NCI-H345 treated with DMSO at 0.1 percent for 48 hours (cell line): ENCODE results near the gene COL19A1.
"Not testable (repeated sequence)": the region's sequence is repeated elsewhere in the genome, so short reads cannot be mapped to it uniquely, and the experiment has no call there.

Experiments used
- DNase-seq: peaks from one replicate; lab custom pipeline; 2025; ENCODE audit not compliant: unreplicated experiment; lab: John Stamatoyannopoulos, UW

Gene COL19A1

GRCh38 chr6:69866770-69867638 lies 648 bp downstream of the COL19A1 start:
- peak; percentile 59 for DNase-seq

- no peak for DNase-seq
Observed at GRCh38 chr6:69867639-69867976, 1.3 kb downstream of the COL19A1 start.

GRCh38 chr6:69868252-69868804 lies 2.0 kb downstream of the COL19A1 start:
- DNase-seq, result no peak

GRCh38 chr6:69868961-69869360 lies 2.6 kb downstream of the COL19A1 start:
- DNase-seq, result no peak

- DNase-seq, result no peak
Observed at GRCh38 chr6:69871107-69871506, 4.8 kb downstream of the COL19A1 start.

GRCh38 chr6:69873291-69873690 lies 6.9 kb downstream of the COL19A1 start:
- DNase-seq, result no peak

- DNase-seq, result no peak
Observed at GRCh38 chr6:69875715-69876114, 9.4 kb downstream of the COL19A1 start.

- DNase-seq, result no peak
Observed at GRCh38 chr6:69878795-69879194, 12.4 kb downstream of the COL19A1 start.

- no peak for DNase-seq
Observed at GRCh38 chr6:69880601-69881000, 14.2 kb downstream of the COL19A1 start.

- DNase-seq, result no peak
Observed at GRCh38 chr6:69881322-69882151, 15.2 kb downstream of the COL19A1 start.

- no peak for DNase-seq
Observed at GRCh38 chr6:69883551-69883950, 17.2 kb downstream of the COL19A1 start.

GRCh38 chr6:69884231-69884630 lies 17.9 kb downstream of the COL19A1 start:
- DNase-seq, result no peak

GRCh38 chr6:69887026-69887425 lies 20.7 kb downstream of the COL19A1 start:
- DNase-seq, result no peak

- no peak for DNase-seq
Observed at GRCh38 chr6:69887714-69888345, 21.5 kb downstream of the COL19A1 start.

- DNase-seq, result no peak
Observed at GRCh38 chr6:69888482-69889233, 22.3 kb downstream of the COL19A1 start.

GRCh38 chr6:69889234-69889974 lies 23.0 kb downstream of the COL19A1 start:
- DNase-seq, result not testable (repeated sequence)

GRCh38 chr6:69892561-69892960 lies 26.2 kb downstream of the COL19A1 start:
- not testable (repeated sequence) for DNase-seq

- DNase-seq, result not testable (repeated sequence)
Observed at GRCh38 chr6:69893266-69893665, 26.9 kb downstream of the COL19A1 start.

- DNase-seq, result no peak
Observed at GRCh38 chr6:69894578-69895347, 28.4 kb downstream of the COL19A1 start.
